HPDE6-E6E7 (cell line): ENCODE data around the gene DNTTIP2.
A peak's percentile ranks its signal among the peaks of the same experiment; 100 is the strongest.
"Not testable (repeated sequence)": the region's sequence is repeated elsewhere in the genome, so short reads cannot be mapped to it uniquely, and the experiment has no call there.

Source experiments
- DNase-seq: peaks from one replicate; pipeline ENCODE4 v3.0.0; 2011; ENCODE audit warnings: missing footprints; ENCODE audit errors: extremely low spot score

DNTTIP2 gene

GRCh38 chr1:93877529-93877928, 1.5 kb downstream of the DNTTIP2 start:
- no peak for DNase-seq

DNA sequence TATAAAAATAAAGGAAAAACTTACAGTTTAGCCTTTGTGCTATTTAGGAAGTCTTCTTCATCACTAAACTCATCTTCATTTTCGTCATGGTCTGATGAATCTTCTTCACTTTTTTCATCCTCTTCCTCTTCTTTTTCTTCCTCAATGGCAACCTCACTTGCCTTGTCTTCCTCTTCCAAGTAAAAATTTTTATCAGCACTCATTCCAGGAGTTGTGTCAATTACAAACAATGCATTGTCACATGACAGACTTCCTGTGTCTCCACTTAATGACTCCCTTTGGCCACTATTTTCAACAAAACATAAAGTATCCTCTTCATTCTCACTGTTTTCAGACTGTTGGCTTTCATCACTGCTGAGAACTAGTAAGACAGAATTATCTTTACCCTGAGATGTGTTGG, 2.8 kb downstream of the DNTTIP2 start:
- no peak for DNase-seq

- DNase-seq, result no peak
Measured at GRCh38 chr1:93874025-93874651, 4.9 kb downstream of the DNTTIP2 start.

DNA sequence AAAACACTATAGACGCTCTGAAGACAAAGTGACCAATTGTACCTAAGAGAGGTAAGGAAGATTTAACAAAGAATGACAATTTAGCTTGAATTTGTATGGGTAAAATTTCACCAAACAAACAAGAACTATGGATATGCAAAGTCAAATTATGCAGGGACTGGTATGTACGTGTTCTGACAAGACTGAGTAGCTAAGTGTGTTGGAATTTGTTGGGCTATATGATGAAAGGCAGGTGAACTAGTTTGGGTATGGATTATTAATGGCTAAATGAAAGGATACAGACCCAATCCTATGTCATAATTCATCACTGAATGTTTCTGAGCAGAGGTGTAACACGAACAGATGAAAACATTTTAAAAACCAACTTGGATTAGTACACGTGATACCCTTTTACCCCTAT, 7.6 kb downstream of the DNTTIP2 start:
- DNase-seq, result no peak

- DNase-seq, result no peak
Measured at GRCh38 chr1:93869653-93870052, 9.4 kb downstream of the DNTTIP2 start.

DNA sequence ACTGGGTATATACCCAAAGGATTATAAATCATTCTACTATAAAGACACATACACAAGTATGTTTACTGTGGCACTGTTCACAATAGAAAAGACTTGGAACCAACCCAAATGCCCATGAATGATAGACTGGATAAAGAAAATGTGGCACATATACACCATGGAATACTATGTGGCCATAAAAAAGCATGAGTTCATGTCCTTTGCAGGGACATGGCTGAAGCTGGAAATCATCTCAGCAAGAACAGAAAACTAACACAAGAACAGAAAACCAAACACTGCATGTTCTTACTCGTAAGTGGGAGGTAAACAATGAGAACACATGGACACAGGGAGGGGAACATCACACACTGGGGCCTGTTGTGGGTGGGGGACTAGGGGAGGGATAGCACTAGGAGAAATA, 10.5 kb downstream of the DNTTIP2 start:
- DNase-seq, result not testable (repeated sequence)

DNA sequence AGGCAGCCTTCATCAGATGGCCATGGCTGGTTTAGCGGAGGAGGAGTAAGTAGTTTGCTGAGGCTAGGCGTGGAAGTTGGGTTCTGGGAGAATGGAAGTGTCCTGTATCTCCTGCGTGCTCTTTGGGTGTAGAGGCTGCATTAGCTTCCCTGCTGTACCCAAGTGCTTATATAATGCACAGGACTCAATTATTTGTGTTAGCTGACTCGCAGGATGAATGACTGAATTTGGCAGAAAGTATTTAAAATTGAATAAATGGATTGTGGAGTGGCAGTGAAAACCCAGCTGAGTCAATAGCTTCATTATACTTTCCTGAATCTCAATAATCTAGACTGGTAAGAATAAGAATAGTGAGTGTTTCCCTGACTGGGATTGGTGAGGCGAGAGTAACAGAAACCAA, 13.8 kb downstream of the DNTTIP2 start:
- DNase-seq, result no peak

DNA sequence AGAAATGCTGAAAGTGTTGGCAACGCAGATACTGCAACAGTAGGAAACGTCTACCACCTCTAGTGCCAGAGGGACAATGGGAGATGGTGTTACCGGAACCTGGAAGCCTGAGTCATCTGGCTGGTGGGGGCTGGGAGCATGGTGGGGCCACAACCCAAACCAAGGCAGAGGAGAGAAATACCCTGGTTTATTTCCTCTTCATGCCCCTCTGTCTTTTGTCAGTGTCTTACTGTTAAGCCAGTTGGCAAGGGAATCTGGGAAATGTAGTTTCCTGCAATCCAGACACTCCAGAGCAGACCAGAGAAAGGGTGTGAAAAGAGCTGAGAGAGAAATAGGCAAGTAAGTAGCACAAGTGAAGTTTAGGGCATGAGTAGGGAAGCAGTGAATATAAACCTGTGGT, 14.8 kb downstream of the DNTTIP2 start:
- no peak for DNase-seq

- not testable (repeated sequence) for DNase-seq
Measured at GRCh38 chr1:93857653-93858052, 21.4 kb downstream of the DNTTIP2 start.

DNA sequence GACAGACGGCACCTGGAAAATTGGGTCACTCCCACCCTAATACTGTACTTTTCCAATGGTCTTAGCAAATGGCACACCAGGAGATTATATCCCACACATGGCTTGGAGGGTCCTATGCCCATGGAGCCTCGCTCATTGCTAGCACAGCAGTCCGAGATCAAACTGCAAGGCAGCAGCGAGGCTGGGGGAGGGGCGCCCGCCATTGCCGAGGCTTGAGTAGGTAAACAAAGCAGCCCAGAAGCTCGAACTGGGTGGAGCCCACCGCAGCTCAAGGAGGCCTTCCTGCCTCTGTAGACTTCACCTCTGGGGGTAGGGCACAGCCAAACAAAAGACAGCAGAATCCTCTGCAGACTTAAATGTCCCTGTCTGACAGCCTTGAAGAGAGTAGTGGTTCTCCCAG, 23.0 kb downstream of the DNTTIP2 start:
- not testable (repeated sequence) for DNase-seq

DNA sequence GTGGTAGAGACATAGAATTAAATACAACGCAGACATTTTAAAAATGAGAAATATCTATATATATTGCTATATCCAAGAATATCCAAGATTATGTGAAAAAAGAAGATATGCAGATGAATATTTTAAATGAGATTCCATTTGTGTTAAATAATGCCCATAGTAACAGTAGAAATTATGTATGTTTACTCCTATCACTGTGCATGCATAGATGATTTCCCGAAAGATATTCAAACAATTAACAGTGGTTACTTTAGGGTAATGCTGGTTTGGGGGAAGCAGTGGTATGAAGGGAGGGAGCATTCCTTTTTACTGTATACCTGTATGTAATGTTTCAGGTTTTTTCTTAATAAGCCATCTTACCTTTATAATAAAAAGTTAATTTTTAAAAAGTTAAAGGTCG, 25.1 kb downstream of the DNTTIP2 start:
- DNase-seq, result no peak

GRCh38 chr1:93851878-93852277, 27.1 kb downstream of the DNTTIP2 start:
- no peak for DNase-seq

GRCh38 chr1:93851327-93851712, 27.7 kb downstream of the DNTTIP2 start:
- DNase-seq, result no peak

GRCh38 chr1:93850687-93851326, 28.2 kb downstream of the DNTTIP2 start:
- not testable (repeated sequence) for DNase-seq

DNA sequence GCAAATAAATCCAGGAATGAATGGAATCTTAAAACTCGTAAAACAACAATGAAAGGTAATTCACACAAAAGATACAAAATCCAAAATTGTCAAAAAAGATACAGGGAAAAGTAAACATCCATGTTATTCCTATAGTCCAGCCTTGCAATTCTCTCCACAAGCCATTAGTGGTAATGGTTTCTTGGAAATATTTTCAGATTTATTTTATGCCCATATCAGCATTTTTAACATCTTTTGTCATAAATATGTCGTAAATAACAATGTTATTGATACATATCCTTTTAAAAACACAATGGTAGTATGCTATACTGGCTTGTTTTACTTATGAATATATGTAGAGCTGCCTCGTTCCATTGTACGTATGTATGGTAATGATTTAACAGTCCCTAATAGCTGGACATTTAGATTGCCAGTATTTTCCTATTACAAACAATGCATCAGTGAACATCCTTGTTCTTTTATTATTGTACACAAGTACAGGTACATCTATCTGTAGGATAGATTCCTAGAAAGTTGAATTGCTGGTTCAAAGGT, 30.6 kb downstream of the DNTTIP2 start:
- DNase-seq, result no peak

- DNase-seq, result peak; percentile 52
Measured at GRCh38 chr1:93847811-93848288, 31.2 kb downstream of the DNTTIP2 start.

DNA sequence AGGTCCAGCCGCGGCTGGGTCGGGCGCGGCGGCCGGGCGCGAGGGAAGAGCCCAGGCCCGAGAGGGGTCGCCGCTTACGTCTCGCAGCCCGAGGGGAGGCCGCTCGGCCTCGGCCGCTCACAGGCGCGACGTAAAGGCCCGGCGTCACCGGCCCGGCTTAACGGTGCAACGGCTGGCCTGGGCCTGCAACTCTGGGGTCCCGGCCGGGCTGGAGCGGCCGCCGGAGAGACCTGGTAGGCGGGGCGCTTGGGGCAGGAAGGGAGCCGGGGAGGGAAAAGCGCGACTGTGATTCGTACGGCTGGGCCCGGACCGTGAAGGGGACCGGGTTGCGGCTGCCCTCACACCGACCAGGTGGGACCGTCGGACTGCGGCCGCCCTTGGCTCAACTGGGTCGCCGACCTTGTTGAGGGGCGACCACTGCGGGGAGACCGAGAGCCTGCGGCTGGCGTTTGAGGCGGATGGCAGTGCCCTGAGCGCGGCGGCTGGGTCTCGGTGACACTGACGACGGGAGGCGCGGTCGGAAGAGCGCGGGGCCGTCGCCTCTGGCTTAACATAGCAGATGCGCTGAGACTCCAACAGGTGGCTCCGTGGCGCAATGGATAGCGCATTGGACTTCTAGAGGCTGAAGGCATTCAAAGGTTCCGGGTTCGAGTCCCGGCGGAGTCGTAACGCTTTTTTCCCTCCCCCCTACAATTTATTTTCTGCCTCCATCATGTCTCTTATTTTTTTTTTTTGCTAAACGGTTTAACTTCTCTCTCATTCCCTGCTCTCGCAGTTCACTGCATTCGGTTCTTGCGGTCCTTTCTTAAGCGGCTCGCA, 31.8 kb downstream of the DNTTIP2 start:
- peak; percentile 67 for DNase-seq

DNA sequence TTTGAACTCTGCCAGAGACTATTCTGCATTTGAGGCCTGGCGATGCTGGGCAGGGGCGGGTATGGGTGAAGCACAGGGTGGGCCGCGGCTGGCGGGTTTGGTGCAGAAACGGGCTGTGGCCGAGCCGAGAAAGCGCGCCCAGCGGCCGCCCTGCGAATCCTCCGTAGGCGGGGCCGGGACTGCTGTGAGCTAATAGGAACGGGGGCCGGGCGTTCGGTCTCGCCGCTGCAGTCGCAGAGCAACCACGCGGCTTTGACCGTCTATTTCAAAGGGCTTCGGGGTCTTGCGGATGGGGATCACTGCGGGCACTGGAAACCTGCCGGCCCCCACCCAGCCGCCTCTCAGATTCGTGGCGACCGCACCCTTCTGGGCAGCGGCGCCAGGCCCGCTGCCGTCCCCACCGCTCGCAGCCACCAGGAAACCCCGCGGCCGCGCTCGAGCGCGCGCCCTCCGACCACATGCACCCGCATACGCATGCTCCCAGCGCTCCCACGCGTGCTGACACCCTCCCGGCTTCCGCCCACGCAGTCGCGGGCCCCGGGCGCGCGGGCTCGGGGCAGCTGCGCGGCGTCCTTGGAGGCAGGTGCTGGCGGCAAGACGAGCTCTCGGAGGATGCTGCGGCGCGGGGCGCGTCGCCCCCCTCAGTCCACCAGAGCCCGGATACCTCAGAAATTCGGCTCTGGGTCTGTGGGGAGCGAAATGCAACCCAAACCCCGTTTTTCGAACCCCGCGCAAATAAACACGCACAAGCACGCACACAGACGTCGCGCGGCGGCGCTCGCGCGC, 32.6 kb downstream of the DNTTIP2 start:
- DNase-seq, result peak; percentile 83

GRCh38 chr1:93845538-93846205, 33.3 kb downstream of the DNTTIP2 start:
- DNase-seq, result peak; percentile 61

DNA sequence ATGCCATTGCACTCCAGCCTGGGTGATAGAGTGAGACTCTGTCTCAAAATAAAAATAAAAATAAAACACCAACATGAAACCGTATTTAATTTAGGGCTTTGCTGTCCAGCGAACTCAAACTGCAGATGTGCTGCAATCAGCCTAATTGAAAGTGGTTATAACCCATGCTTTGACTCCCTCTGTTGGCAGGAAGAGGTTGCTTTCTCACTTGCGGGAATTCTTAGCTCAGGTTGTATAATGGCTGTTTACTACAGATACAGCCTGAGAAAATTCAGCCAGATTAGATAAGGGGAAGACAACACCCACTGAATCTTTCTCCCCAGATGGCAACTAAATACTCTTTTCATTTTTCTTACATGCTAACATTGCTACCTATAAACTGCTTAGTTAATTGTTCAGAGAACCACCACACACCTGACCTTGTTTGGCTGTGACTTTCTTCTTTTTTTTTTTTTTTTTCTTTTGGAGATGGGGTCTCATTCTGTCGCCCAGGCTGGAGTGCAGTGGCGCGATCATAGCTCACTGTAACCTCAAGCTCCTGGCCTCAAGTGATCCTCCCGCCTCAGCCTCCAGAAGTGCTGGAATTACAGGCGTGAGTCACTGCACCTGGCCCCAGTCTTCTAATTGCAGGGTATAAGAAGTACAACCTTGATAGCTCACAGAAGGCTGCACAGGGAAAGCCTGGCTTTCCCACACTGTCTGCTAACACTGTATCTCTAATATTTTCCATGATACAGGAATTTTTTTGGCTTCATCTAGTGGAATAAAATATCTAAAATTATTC, 34.6 kb downstream of the DNTTIP2 start:
- DNase-seq, result peak; percentile 57
